Measurements from ENCODE around the gene SPRYD7.
"Not testable (repeated sequence)": the region's sequence is repeated elsewhere in the genome, so short reads cannot be mapped to it uniquely, and the experiment has no call there.

DNA sequence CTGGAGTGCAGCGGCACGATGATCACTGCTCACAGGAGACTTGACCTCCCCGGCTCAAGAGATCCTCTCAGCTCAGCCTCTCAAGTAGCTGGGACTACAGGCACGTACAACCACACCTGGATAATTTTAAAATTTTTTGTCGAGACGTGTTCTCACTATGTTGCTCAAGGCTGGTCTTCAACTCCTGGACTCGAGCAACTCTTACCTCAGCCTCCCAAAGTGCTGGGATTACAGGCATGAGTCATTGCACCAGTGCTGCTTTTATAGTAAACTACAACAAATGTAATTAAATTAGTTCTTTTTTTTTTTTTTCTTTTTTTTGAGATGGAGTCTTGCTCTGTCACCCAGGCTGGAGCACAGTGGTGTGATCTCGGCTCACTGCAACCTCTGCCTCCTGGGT is 18.0 kb downstream of the SPRYD7 start:
- not testable (repeated sequence) for TF ChIP-seq CTCF, POLR2A (IDR thresholded peaks at IDR 0.05)

All from stomach (tissue), 4 donors.